ENCODE results near the gene FYB1.

Gene FYB1

GRCh38 chr5:39116344-39117170 lies 102.8 kb downstream of the FYB1 start:
- DNase-seq, result no peak

GRCh38 chr5:39115644-39116343 lies 103.6 kb downstream of the FYB1 start:
- DNase-seq, result no peak

GRCh38 chr5:39114155-39114554 lies 105.2 kb downstream of the FYB1 start:
- DNase-seq, result no peak

GRCh38 chr5:39113354-39113953 lies 105.9 kb downstream of the FYB1 start:
- no peak for DNase-seq

- DNase-seq, result no peak
These were observed 109.8 kb downstream of the FYB1 start for GRCh38 chr5:39109606-39110005.

GRCh38 chr5:39108987-39109386 lies 110.4 kb downstream of the FYB1 start:
- no peak for DNase-seq

- no peak for DNase-seq
These were observed 112.0 kb downstream of the FYB1 start for GRCh38 chr5:39107350-39107749.

GRCh38 chr5:39106322-39106721 lies 113.0 kb downstream of the FYB1 start:
- DNase-seq, result no peak

- DNase-seq, result no peak
These were observed 115.1 kb downstream of the FYB1 start for GRCh38 chr5:39104221-39104620.

- no peak for DNase-seq
These were observed 116.6 kb downstream of the FYB1 start for GRCh38 chr5:39102684-39103155.

GRCh38 chr5:39100851-39101396 lies 118.4 kb downstream of the FYB1 start:
- DNase-seq, result peak; percentile 45

- no peak for DNase-seq
These were observed 119.0 kb downstream of the FYB1 start for GRCh38 chr5:39100301-39100850.

- no peak for DNase-seq
These were observed 119.5 kb downstream of the FYB1 start for GRCh38 chr5:39099831-39100230.

GRCh38 chr5:39093352-39093751 lies 126.0 kb downstream of the FYB1 start:
- no peak for DNase-seq

- no peak for DNase-seq
These were observed 126.6 kb downstream of the FYB1 start for GRCh38 chr5:39092581-39093351.

GRCh38 chr5:39091940-39092580 lies 127.3 kb downstream of the FYB1 start:
- no peak for DNase-seq

- DNase-seq, result no peak
These were observed 135.4 kb downstream of the FYB1 start for GRCh38 chr5:39083968-39084367.

GRCh38 chr5:39082995-39083394 lies 136.4 kb downstream of the FYB1 start:
- no peak for DNase-seq

GRCh38 chr5:39080597-39081204 lies 138.7 kb downstream of the FYB1 start:
- DNase-seq, result peak; percentile 18

GRCh38 chr5:39080168-39080567 lies 139.2 kb downstream of the FYB1 start:
- no peak for DNase-seq

- DNase-seq, result no peak
These were observed 140.2 kb downstream of the FYB1 start for GRCh38 chr5:39079147-39079546.
